ENCODE measurements around the gene CAV1. TPM values are rescaled to one million over a fixed set of nuclear protein-coding genes. Genes with fewer than 3 reads are reported as not detected.

The CAV1 gene
- total and polyA plus RNA-seq, 2 of the 4 experiments (the other 2 are of a cell fraction), result 1,592 to 1,808 TPM

GRCh38 chr7:116539879-116540278 is 15.0 kb downstream of the CAV1 start:
- Histone ChIP-seq H3K4me3 (ENCODE audit: insufficient read depth, low read depth, low read length) (no peak overlapping the region), H4K20me1 (ENCODE audit: insufficient read depth, low read length) (peaks cover 47% of the 10 kb centered on the region; the same call in 1 of the 2 replicates), H2BK20ac (ENCODE audit: low read depth, low read length) (no peak overlapping the region), H3K18ac (ENCODE audit: low read depth, low read length) (no peak overlapping the region), H2BK120ac (ENCODE audit: low read depth, low read length) (peak overlapping the region; percentile 38; the same call in 1 of the 2 replicates), H3K23ac (ENCODE audit: low read depth, low read length) (0 out of 2 replicates have a peak overlapping the region, but pooled peaks have one; percentile 39), H4K8ac (ENCODE audit: low read depth in 2 of 2, low read length in 2 of 2) (peak overlapping the region in 1 of 2 experiments; percentile 6; a peak in 1 of 4 replicates), H3K4me1 (ENCODE audit: control insufficient read depth, insufficient read depth, low read length) (peaks cover 32% of the 10 kb centered on the region), H3K9ac (ENCODE audit: low read depth, low read length) (no peak overlapping the region), H3K14ac (replicated peaks; ENCODE audit: low read depth, low read length) (peak overlapping the region; percentile 57), H3K9me3 (ENCODE audit: control insufficient read depth, insufficient read depth, low read length) (no peaks in the 10 kb centered on the region), H2BK15ac (ENCODE audit: low read depth, low read length) (no peak overlapping the region), H3K27ac (ENCODE audit: insufficient read depth, low read length) (peak overlapping the region; percentile 63; the same call in 1 of the 2 replicates), H2AK9ac (replicated peaks; ENCODE audit: low read depth, low read length, poor library complexity) (no peak overlapping the region), H2AFZ (replicated peaks; ENCODE audit: low read length, poor library complexity) (no peak overlapping the region), H3K56ac (ENCODE audit: extremely low read depth, insufficient read depth, low read length) (no peak overlapping the region), H3K9me1 (ENCODE audit: insufficient read depth, low read length) (peaks cover 35% of the 10 kb centered on the region), H3K36me3 (ENCODE audit: control insufficient read depth, insufficient read depth, low read length) (peaks cover 33% of the 10 kb centered on the region), H3K79me1 (ENCODE audit: low read depth in 1 of 2, low read length in 2 of 2) (peaks cover 31 to 77% of the 10 kb centered on the region in 2 experiments), H4K5ac (ENCODE audit: low read depth, low read length) (no peak overlapping the region), H3K4me2 (ENCODE audit: low read depth, low read length) (no peak overlapping the region), H2BK5ac (ENCODE audit: low read depth, low read length, poor library complexity, severe bottlenecking) (peak overlapping the region; percentile 54), H2AK5ac (ENCODE audit: low read depth, low read length) (peak overlapping the region; percentile 36; the same call in 1 of the 2 replicates), H3K4ac (ENCODE audit: low read depth, low read length) (0 out of 2 replicates have a peak overlapping the region, but pooled peaks have one; percentile 28), H3K27me3 (ENCODE audit: control insufficient read depth, insufficient read depth, low read length) (no peaks in the 10 kb centered on the region), H4K91ac (ENCODE audit: insufficient read depth, low read depth, low read length) (no peak overlapping the region)
- DNase-seq (no peak), ATAC-seq (ENCODE audit: low read depth) (no peak)
- WGBS, 2 experiments (ENCODE audit: extremely low coverage in 2 of 2, insufficient read length in 1 of 2), result no CpG with 5 or more reads among the region's 3 CpGs
- TF ChIP-seq RAD21 (IDR thresholded peaks at IDR 0.05; ENCODE audit: low read length) (no peak), RCOR1 (IDR thresholded peaks at IDR 0.05; ENCODE audit: insufficient replicate concordance, low read length) (no peak), FOS (IDR thresholded peaks at IDR 0.05; ENCODE audit: low read depth, low read length) (no peak), BHLHE40 (IDR thresholded peaks at IDR 0.05; ENCODE audit: low read depth, low read length) (no peak), USF2 (IDR thresholded peaks at IDR 0.05; ENCODE audit: low read depth, low read length) (no peak), CEBPB (IDR thresholded peaks at IDR 0.05; ENCODE audit: low read depth, low read length) (no peak), NFE2L2 (IDR thresholded peaks at IDR 0.05; ENCODE audit: low read depth, low read length) (no peak), POLR2A (IDR thresholded peaks at IDR 0.05; ENCODE audit: low read depth, low read length) (no peak), ELK1 (IDR thresholded peaks at IDR 0.05; ENCODE audit: borderline replicate concordance, low read depth, low read length) (no peak), MXI1 (IDR thresholded peaks at IDR 0.05; ENCODE audit: borderline replicate concordance, low read depth, low read length) (no peak), SMC3 (IDR thresholded peaks at IDR 0.05; ENCODE audit: low read depth, low read length) (no peak), CHD1 (IDR thresholded peaks at IDR 0.05; ENCODE audit: low read depth, low read length) (no peak), MAZ (IDR thresholded peaks at IDR 0.05; ENCODE audit: borderline replicate concordance, low read depth, low read length) (no peak), MAFK (IDR thresholded peaks at IDR 0.05; ENCODE audit: low read depth, low read length) (no peak), RFX5 (IDR thresholded peaks at IDR 0.05; ENCODE audit: low read depth, low read length) (no peak), CTCF (conservative IDR thresholded peaks at IDR 0.05; ENCODE audit: low read depth, low read length) (no peak)
- in situ Hi-C loops (cut with MboI; ENCODE audit: low sequenced_read_pairs) (loop anchor here (10.0 kb wide), 1 partner anchor 45 kb away; no protein-coding TSS in a partner anchor), intact Hi-C loops (cut with micrococcal nuclease) (loop anchor here (5.0 kb wide), 1 partner anchor 47 kb away; no protein-coding TSS in a partner anchor), dilution Hi-C loops (cut with HindIII; ENCODE audit: low sequenced_read_pairs, unreplicated experiment) (no loop called here)
- ChIA-PET CTCF (no interaction called here), POLR2A (ENCODE audit: unreplicated experiment) (no interaction called here)
- no TSS peak for BruUV-seq (replicated peaks)
